Right renal pelvis (tissue), 4 donors: ENCODE measurements around the gene KDM1A. TPM values are rescaled to one million over a fixed set of nuclear protein-coding genes. Genes with fewer than 3 reads are reported as not detected.
A peak's percentile ranks its signal among the peaks of the same experiment; 100 is the strongest.
"Not testable (repeated sequence)": the region's sequence is repeated elsewhere in the genome, so short reads cannot be mapped to it uniquely, and the experiment has no call there.

Experiments
- DNase-seq, 4 donors: peaks; one replicate each; pipeline ENCODE4 v3.0.0-alpha.2; 2013; ENCODE audit warnings: low read depth in 4 of 4, low spot score in 3 of 4, missing footprints in 1 of 4
- polyA plus RNA-seq, 4 donors: library from polyadenylated mRNA; unstranded; fragments of 120-200 nt; gene quantifications; one replicate each; pipeline ENCODE4 v1.2.1, GENCODE V29; 2013; ENCODE audit not compliant: insufficient read length in 4 of 4

The KDM1A gene
- polyA plus RNA-seq, 4 donors: 124 to 133 (median 128) TPM

DNA sequence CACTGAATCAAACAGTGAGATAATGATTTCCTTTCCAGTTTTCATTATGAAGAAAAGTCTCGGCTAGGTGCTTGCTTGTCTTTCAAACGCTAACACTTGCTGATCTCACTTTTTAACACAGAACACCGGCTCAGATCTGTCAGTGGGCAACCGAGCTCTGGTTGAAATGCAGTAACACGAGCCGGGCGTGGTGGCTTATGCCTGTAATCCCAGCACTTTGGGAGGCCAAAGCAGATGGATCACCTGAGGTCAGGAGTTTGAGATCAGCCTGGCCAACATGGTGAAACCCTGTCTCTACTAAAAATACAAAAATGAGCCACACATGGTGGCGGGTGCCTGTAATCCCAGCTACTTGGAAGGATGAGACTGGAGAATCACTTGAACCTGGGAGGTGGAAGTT is 9.2 kb upstream of the KDM1A start:
- DNase-seq: not testable (repeated sequence)

DNA sequence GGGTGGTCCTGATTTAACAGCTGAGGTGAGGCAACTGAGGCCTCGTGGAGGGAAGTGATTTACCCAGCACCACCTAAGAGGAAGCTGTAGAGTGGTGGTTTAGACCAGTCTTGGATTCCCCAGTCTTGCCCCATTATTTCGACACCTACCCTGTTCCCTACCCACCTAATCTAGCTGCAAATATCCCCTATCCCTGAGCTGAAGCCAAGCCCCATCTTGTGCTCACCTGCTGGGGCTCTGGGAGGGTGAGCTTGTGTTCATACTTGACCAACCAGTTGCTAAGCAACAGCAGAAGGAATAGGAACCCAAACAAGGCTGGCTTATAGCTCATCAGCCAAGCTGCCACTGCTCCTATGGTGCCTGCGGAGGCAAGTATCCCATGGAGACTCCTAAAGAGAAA is 5.6 kb upstream of the KDM1A start:
- DNase-seq: peak; percentile 8 to 47 (median 40)

DNA sequence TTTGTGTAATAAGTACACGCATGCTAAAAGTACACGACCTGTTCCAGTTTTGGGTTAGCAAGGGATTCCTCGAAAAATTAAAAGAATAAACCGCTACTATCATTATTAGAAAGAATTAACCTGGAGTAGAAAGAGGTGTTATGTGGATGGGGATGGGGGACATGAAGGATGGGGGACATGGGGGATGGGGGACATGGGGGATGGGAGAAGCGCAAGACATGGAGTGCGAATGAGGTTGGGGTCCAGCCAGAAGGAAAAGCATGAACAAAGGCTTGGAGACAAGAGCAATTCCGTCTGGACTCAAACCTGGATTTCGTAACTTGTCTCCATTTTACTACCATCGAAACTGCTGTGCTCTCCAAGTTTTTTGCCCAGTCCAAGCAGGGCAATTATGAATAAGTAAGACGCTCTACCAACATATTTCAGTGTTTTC is 591 bp upstream of the KDM1A start:
- no peak for DNase-seq

DNA sequence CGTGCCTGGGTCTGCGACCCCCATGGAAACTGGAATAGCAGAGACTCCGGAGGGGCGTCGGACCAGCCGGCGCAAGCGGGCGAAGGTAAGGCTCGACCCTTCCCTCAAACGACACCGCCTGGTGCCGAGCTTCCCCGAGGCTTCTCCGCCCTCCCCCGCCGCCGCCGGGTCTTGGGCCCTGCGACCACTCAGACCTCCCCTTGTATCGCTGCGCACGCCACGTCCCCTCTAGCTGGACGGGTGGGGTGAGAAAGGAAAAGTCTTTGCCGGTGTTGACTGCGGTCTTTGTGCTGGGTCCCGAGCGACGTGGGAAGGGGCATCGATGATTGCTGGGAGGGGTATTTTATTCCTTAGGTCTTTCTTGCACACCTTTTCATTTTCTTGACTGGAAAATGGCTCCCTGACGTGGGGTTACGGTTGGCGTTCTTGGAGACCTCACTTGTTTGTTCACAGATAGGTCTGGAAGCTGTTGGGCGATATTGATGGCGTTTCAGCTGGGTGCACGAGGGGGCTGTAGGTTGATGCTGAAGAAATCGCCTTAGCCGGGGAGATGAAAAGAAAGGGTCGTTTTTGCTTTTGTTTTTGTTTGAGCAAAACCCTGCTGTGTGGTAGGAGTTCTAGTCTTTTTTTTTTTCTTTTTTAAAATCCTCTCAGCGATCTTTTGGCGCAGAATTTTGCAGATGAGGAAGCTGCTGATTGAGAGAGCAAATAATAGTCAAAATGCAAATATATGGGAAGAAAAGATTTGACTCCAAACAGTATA is 776 bp downstream of the KDM1A start:
- DNase-seq: peak; percentile 46 to 68 (median 52)

DNA sequence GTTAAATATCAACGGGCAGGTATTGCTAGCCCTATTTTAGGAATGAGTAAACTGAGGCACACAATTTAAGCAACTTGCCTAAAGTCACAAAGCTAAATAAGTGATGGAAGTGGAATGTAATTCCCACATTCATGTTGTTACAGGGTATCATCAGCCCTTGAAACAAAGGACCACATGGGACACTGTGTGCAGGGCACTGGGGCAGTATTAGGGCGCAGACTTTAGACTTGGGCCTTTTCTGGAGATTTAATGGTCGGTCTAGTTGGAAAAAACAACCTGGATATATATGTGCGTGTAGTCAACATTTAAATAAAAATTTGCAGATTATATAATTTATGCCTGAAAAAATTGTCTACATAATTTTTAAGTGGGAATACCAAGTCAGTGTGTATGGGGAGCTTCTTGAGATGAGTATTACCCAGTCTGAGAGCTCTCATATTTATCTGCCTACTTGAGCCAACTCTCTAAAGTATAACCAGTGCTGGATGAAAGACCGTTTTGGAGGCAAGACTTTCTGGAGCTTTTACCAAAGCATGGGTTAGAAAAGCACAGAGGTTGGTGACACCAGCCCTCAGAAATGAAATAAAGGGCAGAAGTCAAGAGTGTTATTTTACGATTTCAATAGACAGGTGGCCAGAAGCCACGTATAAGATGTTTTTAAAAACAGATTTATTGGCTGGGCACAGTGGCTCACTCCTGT is 1.6 kb downstream of the KDM1A start:
- peak in 2 of 4 donors; percentile 6 to 19 for DNase-seq

DNA sequence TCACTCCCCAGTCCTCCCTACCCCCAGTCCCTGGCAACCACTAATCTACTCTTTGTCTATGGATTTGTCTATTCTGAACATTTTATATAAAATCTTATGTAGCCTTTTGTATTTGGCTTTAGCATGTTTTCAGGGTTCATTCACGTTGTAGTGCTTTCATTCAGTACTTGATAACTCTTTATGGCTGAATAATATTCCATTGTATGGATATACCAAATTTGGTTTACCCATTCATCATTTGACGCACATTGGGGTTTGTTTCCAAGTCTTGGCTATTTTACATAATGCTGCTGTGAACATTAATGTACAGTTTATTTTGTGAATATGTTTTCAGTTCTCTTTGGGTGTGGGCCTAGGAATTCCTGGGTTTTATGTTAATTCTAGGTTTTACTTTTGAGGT is 2.6 kb downstream of the KDM1A start:
- DNase-seq: no peak

DNA sequence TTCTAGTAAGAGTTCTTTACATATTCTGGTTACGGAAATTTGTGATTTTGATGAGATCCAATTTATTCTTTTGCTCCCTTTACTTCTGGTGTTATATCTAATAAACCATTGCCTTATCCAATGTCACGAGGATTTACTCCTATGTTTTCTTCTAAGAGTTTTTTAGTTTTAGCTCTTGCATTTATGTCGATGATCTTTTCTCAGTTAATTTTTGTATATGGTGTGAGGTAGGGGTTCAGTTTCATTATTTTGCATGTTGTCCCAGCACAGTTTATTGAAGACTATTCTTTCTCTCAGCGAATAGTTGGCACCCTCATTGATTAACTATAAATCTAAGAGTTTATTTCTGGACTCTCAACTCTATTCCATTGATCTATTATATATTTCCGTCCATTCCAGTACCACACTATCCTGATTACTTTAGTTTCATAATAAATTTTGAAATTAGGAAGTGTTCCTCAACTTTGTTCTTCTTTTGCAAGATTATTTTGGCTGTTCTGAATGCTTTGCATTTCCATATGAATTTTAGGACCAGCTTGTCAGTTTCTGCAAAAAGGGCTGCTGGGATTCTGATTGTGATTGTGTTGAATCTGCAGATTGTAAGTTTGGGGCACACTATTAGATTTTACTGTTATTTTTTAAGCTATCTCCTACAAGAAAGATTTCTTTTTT is 4.0 kb downstream of the KDM1A start:
- no peak for DNase-seq

DNA sequence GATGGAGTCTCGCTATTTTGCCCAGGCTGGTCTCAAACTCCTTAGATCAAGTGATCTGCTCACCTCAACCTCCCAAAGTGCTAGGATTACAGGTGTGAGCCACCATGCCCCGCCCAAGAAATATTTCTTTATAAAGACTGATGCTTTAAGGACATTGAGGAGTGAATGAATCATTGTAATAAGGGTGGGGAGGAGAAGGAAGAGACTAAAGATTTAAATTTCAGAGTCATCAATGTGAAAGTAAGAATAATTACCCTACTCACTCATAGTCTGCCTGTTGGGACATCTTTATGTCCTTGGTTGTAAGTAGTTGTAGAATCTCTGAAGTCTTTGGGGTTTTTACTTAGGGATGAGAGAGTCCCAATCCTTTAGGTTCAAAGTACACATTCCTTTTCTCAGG is 7.3 kb downstream of the KDM1A start:
- DNase-seq: no peak

DNA sequence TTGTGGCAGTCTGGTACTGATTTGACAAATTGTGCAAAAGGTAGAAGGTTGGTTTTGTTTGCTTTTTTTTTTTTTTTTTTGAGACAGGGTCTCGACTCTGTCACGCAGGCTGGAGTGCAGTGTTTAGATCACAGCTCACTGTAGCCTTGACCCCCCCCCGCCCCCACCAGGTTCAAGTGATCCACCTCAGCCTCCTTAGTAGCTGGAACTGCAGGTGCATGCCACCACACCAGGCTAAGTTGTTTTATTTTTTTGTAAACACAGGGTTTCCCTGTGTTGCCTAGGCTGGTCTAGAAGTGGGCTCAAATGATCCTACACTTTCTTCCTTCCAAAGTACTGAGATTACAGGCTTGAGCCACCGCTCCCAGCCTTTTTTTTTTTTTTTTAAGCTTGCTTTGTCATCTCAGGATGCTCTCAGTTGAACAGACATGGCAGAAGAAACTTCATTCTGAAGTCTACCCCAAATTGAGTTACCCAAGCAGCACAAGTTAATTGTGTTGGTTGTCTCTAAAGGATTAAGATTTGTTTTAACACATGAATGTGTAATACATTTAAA is 8.2 kb downstream of the KDM1A start:
- DNase-seq: no peak

DNA sequence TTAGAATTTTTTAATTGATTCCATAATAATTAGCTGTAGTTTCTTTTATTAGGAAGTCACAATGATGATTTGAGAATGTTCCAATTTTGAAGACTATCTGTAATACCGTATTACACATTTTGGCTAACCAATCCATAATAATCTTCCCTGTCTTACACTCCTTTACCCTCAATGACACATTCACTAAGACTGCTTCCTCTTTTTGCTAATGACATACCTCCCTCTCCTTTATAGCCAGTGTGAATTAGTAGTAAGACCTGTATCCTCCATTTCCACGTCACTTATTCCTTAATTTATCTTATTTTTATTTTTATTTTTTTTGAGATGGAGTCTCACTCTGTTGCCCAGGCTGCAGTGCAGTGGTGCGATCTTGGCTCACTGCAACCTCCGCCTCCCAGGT is 10.1 kb downstream of the KDM1A start:
- no peak for DNase-seq

DNA sequence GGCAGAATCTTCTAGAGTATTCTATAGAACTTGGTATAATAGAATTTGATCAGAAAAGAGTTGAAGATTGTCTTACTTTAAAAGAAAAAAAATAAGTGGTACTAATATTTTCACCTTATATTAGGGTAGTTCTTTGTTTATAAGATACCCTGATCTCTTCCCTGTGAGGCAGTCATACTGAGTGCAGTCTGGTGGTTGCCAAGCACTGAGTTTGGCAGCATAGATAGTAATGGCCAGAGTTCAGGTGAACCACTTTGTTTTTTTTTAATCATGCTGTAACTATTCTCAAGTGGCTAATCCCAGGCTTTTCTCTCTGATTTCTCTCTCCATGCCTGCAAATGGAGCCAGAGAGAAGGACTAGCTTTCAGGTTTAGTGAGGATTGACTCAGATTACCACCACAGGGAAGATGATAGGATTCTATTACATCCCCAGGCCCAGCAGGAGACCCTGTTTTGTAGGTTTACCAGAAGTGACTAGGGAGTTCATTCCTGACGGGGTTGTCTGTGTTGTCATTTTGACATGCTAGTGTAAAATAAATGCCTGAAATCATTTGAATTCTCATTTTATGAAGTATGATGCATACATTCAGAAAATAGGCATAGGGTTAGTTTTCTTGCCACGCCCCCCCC is 16.7 kb downstream of the KDM1A start:
- DNase-seq: no peak

DNA sequence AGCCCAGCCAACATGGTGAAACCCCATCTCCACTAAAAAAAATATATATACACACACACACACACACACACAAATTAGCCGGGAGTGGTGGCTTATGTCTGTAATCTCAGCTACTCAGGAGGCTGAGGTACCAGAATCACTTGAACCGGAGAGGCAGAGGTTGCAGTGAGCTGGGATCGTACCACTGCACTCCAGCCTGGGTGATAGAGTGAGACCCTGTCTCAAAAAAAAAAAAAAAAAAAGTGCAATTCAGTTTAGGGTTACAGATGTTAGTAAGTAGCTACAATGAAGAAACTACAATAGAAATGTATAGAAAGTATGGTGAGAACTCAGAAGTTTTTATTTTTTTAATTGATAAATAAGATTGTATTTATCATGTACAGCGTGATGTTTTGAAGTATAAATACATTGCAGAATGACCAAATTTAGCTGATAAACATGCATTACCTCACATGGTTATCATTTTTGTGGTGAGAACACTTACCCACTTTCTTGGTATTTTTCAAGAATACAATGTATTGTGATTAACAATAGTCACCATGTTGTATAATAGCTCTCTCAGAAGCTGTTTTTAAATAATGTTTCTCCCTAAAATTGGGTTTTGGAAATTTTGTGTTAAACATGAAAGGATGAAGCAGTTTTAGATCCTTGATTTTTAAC is 17.9 kb downstream of the KDM1A start:
- DNase-seq: no peak

DNA sequence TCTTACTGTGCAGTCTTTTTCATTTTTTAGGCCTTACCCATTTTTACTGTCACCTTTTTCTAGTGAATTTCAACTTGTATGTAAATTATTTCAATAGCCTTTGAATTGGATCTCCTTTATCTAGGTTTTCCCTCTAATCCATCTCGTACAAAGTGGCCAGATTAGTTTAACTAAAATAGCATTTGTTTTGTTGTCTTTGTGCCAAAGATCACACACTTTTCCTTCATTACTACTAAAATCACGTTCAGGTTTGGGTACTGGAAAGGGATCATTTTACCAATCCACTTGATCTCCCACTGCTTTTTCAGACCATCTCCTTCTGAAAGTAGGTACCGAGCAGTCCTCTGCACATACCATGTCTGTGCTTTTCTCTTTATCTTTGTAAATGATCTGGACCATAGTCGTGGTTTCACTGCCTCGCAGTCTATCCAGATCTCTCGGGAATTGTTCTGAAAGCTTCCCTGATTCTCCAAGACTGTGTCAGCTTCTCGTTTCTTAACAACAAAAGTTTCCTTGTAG is 20.1 kb downstream of the KDM1A start:
- DNase-seq: no peak

DNA sequence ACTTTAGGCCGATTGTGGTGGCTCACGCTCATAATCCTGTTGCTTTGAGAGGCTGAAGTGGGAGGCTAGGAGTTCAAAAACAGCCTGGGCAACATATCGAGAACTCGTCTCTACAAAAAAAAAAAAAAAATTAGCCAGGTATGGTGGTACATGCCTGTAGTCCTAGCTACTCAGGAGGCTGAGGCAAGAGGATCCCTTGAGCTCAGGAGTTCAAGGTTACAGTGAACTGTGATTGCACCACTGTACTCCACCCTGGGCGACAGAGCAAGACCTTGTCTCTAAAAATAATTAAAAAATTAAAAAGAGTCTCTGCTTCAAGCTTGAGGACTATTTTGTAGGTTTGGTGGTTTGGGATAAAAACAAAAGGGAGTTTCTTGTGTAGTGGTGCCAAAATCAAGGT is 21.2 kb downstream of the KDM1A start:
- no peak for DNase-seq

DNA sequence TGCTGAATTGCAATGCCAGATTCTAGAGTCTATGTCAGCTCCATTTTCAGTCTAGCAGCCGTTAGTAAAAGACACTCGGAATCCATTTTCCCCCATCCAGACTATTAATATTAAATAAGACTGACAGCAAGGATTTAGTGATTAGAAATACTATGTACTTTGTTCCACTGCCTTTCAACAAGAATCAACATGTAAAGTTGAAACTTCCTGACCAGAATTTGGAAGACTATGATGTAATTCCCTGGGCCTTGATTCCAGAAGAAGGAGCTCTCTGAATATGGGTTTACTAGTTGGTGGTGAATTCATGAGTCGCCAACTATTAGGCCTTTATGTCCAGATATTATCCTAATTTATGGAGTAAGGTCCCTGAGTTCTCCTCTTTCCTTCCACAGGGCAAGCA is 24.8 kb downstream of the KDM1A start:
- DNase-seq: no peak

DNA sequence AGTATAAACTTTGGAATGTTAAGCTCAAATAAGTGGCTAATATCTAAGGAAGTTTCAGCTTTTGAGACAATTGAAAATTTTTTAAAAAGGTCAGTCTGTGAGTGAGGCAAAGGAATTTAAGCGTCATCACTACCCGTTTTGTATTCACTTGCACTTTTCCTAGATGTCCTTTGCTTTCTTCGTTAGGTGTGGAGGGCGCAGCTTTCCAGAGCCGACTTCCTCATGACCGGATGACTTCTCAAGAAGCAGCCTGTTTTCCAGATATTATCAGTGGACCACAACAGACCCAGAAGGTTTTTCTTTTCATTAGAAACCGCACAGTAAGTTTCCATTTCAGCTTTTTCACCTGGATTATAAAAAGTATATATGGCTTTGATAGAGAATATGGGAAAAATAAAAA is 30.9 kb downstream of the KDM1A start:
- no peak for DNase-seq

DNA sequence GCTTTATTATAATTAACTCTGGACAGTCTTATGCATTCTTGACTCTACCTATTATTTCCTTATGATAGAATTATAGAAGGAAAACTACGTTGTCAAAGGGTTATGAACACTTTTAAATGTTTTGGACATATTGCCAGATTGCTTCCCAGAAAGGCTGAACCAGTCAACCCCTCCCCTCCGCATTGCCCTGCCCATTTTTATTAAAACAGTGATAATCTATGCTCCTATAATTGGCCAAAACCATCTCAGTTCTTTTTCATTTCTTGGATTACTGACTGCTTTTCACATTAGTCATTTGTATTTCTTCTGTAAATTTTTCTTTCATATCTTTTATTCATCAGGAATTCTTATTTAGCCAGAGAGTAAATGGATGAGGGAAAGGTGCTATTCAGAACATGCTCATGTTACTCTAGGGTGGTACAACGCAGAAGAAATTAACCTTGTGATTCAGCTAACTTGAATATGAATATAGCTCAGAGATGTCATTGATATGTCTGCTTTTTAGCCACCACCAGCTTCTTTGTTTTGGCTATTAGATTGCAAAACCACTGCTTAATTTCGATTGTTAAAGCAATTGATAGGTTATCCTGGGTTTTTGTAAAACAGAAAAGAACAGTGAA is 32.1 kb downstream of the KDM1A start:
- no peak for DNase-seq

DNA sequence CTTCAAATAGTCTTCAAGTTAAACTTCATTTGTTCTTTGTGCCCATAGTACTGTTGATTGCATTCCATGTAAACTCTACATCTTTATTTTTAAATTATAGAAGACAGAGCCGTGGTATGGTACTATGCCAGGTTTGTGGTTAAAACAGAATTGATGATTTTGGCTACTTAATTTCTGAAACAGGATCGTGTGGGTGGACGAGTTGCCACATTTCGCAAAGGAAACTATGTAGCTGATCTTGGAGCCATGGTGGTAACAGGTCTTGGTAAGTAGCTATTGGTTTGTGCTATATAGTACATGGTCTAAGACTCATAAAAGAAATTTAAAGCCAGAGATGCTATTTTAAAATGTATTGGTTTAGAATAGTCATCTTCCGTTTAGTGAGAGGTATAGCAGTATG is 38.0 kb downstream of the KDM1A start:
- no peak for DNase-seq

DNA sequence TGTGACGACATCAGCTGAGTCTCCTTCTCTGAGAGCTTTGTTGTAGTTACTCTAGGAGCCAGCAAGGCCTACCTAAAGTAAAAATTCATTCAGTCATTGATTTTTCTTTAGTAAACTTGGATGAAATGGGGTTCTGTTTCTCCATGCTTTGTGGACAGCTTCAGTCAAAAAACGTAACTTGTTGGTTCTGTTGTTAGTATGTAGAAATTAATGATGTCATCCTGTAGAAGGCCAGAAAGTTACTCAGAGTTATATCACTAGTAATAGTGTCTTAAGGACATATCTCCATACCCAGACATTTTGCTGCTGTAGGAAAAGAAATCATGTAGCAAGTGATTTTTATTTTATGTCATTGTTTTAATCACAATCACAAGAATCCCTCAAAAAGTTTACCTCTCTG is 43.0 kb downstream of the KDM1A start:
- no peak for DNase-seq

DNA sequence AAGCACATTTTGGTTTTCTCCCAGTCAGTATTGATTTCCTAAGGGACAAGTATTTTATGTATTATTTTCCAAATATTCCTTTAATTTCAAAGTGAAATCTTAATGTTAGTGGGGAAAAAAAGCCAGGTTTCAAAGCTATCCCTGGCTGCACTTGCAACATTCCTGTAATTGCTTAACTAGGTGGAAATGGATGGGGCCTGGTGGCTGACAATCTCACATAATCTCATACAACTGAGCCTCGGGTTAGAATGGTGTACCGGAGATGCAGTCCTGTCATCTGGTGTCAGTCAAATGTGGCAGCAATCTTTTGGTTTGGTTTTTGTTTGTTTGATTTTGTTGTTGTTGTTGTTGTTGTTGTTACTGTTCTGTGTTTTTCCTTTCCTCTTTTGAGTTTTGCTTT is 46.1 kb downstream of the KDM1A start:
- DNase-seq: no peak
